Measurements from ENCODE around the gene HOXB6. TPM values are rescaled to one million over a fixed set of nuclear protein-coding genes. Genes with fewer than 3 reads are reported as not detected.

Gene HOXB6
- polyA plus RNA-seq, 3 donors, result not detected

GRCh38 chr17:48627118-48627597, 22.4 kb upstream of the HOXB6 start:
- Mint-ChIP-seq H3K27me3 (ENCODE audit: low read depth in 3 of 3) (peaks cover 88 to 98% (median 95%) of the 10 kb centered on the region in 3 donors), H3K4me3 (peak overlapping the region in 1 of 2 donors; percentile 79), H3K4me1 (peaks cover 8% of the 10 kb centered on the region), H3K27ac (peak overlapping the region in 1 of 7 donors; percentile 5), H3K36me3 (no peaks in the 10 kb centered on the region), H3K9me3 (peaks cover 0 to 12% (median 2%) of the 10 kb centered on the region in 7 donors)
- Histone ChIP-seq H3K4me3 (replicated peaks in 1 of 3; ENCODE audit: low read depth in 2 of 3, low read length in 3 of 3) (no peak overlapping the region), H3K9me3 (replicated peaks in 1 of 2; ENCODE audit: control insufficient read depth in 1 of 2, insufficient read depth in 1 of 2, low read length in 2 of 2) (peaks cover 0 to 13% of the 10 kb centered on the region in 2 donors), H3K4me1 (ENCODE audit: control insufficient read depth in 1 of 2, insufficient read depth in 2 of 2, low read length in 2 of 2) (peaks cover 5 to 13% of the 10 kb centered on the region in 2 donors), H3K9ac (ENCODE audit: insufficient read depth, low read length, poor library complexity, severe bottlenecking) (no peak overlapping the region), H3K4me2 (replicated peaks; ENCODE audit: extremely low read depth, low read length, poor library complexity, severe bottlenecking) (no peak overlapping the region), H3K27me3 (ENCODE audit: control insufficient read depth in 2 of 2, insufficient read depth in 2 of 2, low read length in 2 of 2) (peaks cover 72 to 100% of the 10 kb centered on the region in 2 donors), H2AFZ (ENCODE audit: insufficient read depth, low read depth, low read length, poor library complexity, severe bottlenecking) (no peak overlapping the region), H3K36me3 (replicated peaks in 1 of 2; ENCODE audit: control insufficient read depth in 1 of 2, insufficient read depth in 2 of 2, low read length in 2 of 2) (no peaks in the 10 kb centered on the region), H4K20me1 (ENCODE audit: insufficient read depth, low read length) (no peaks in the 10 kb centered on the region), H3K27ac (ENCODE audit: low read depth in 1 of 2, low read length in 2 of 2) (no peak overlapping the region), H3K79me2 (ENCODE audit: insufficient read depth, low read length) (no peaks in the 10 kb centered on the region)
- intact Hi-C loops (cut with micrococcal nuclease), result no loop called here
- 60% methylated on average over 2 of the region's 5 CpGs for WGBS (ENCODE audit: insufficient coverage)
- no peak for TF ChIP-seq CTCF (IDR thresholded peaks at IDR 0.05)
- no peak for DNase-seq

GRCh38 chr17:48626245-48627117, 21.7 kb upstream of the HOXB6 start, which contains the start of gene HOXB9:
HOXB9 (minus strand) TSS chr17:48626358; CDS start chr17:48626269, 89 bp downstream.
- H3K4me1 ChIP-seq (ENCODE audit: control insufficient read depth in 1 of 2, insufficient read depth in 2 of 2, low read length in 2 of 2), result peaks cover 5 to 13% of the 10 kb centered on the region in 2 donors
- Mint-ChIP-seq H3K9me3 (peaks cover 0 to 12% (median 2%) of the 10 kb centered on the region in 7 donors), H3K4me1 (peaks cover 8% of the 10 kb centered on the region), H3K27me3 (ENCODE audit: low read depth in 3 of 3) (peaks cover 88 to 98% (median 95%) of the 10 kb centered on the region in 3 donors), H3K4me3 (peak within 1 kb of the TSS; percentile 68 to 88), H3K27ac (peak within 1 kb of the TSS in 1 of 7 donors; percentile 31), H3K36me3 (no peaks in the 10 kb centered on the region)
- H4K20me1 ChIP-seq (ENCODE audit: insufficient read depth, low read length), result no peaks in the 10 kb centered on the region
- peak within 1 kb of the TSS; percentile 42 for H3K4me2 ChIP-seq (replicated peaks; ENCODE audit: extremely low read depth, low read length, poor library complexity, severe bottlenecking)
- 3% methylated on average over 26 of the region's 50 CpGs for WGBS (ENCODE audit: insufficient coverage)
- peak within 1 kb of the TSS in 1 of 3 experiments; percentile 46 for H3K4me3 ChIP-seq (replicated peaks in 1 of 3; ENCODE audit: low read depth in 2 of 3, low read length in 3 of 3)
- no peak for DNase-seq
- H3K27ac ChIP-seq (ENCODE audit: low read depth in 1 of 2, low read length in 2 of 2), result no peak within 1 kb of the TSS
- no peak for TF ChIP-seq CTCF (IDR thresholded peaks at IDR 0.05)
- H3K9me3 ChIP-seq (replicated peaks in 1 of 2; ENCODE audit: control insufficient read depth in 1 of 2, insufficient read depth in 1 of 2, low read length in 2 of 2), result peaks cover 0 to 14% of the 10 kb centered on the region in 2 donors
- no peak within 1 kb of the TSS for H3K9ac ChIP-seq (ENCODE audit: insufficient read depth, low read length, poor library complexity, severe bottlenecking)
- peak within 1 kb of the TSS; percentile 11 for H2AFZ ChIP-seq (ENCODE audit: insufficient read depth, low read depth, low read length, poor library complexity, severe bottlenecking)
- peaks cover 72 to 100% of the 10 kb centered on the region in 2 donors for H3K27me3 ChIP-seq (ENCODE audit: control insufficient read depth in 2 of 2, insufficient read depth in 2 of 2, low read length in 2 of 2)
- intact Hi-C loops (cut with micrococcal nuclease), result no loop called here
- H3K79me2 ChIP-seq (ENCODE audit: insufficient read depth, low read length), result no peaks in the 10 kb centered on the region
- no peaks in the 10 kb centered on the region for H3K36me3 ChIP-seq (replicated peaks in 1 of 2; ENCODE audit: control insufficient read depth in 1 of 2, insufficient read depth in 2 of 2, low read length in 2 of 2)

Data from CD14-positive monocyte (primary cell).